HCT116 (cell line): ENCODE data around the gene APBB2. TPM values are rescaled to one million over a fixed set of nuclear protein-coding genes. Genes with fewer than 3 reads are reported as not detected.

Experiments
- ATAC-seq: fragments of 200-7000 bp; cut with Tn5 transposase; 2 replicates; pipeline ENCODE4 v1.9.1; 2020; ENCODE audit warnings: mild to moderate bottlenecking, moderate library complexity
- BruUV-seq: library from RNA; stranded (reverse); fragments of 400-500 nt; replicated peaks from 2 replicates; lab custom pipeline; 2021; lab: Mats Ljungman, UMichigan
- CTCF ChIA-PET: fragments of 300-600 bp; sonication (Branson Sonifier 250); formaldehyde crosslinking; loops from one replicate; lab custom pipeline; 2021; ENCODE audit warnings: antibody characterized with exemption; lab: Charles Lee
- POLR2A ChIA-PET: fragments of 300-600, 350-600 bp; sonication (Branson Sonifier 250); formaldehyde crosslinking; loops from one replicate; lab custom pipeline; 2021; ENCODE audit warnings: antibody characterized with exemption; lab: Charles Lee
- RAD21 ChIA-PET, 2 experiments: fragments of 300-600 bp; sonication (Branson Sonifier 250); formaldehyde crosslinking; loops; one replicate each; lab custom pipeline; 2023; ENCODE audit warnings: low total read pairs in 2 of 2; ENCODE audit not compliant: uncharacterized antibody in 2 of 2, unreplicated experiment in 2 of 2, low non-redundant PET in 1 of 2; lab: Charles Lee
- DNase-seq: peaks from one replicate; pipeline ENCODE4 v3.0.0-alpha.2; 2010; ENCODE audit warnings: low read depth, low spot score
- H2AFZ ChIP-seq: fragments of 200-600 bp; shearing (Covaris generic), sonication (generic); 2 replicates; pipeline ENCODE4 v1.6.1; 2017; ENCODE audit warnings: low read depth, mixed run types, mixed read lengths, antibody characterized with exemption, low read length; ENCODE audit not compliant: poor library complexity, severe bottlenecking
- H3K27ac ChIP-seq: 2 replicates; pipeline ENCODE4 v1.5.1; 2012; ENCODE audit warnings: low read depth, low read length
- H3K27me3 ChIP-seq: fragments of 200-600 bp; sonication (generic); 2 replicates; pipeline ENCODE4 v1.6.1; 2016; ENCODE audit warnings: mixed run types, low read length, mixed read lengths; ENCODE audit not compliant: insufficient read depth
- H3K36me3 ChIP-seq, 2 experiments: fragments of 200-500 bp in 1 of 2; fragments of 200-600 bp in 1 of 2; sonication (Bioruptor generic) in 1 of 2; sonication (generic) in 1 of 2; 2 replicates each; pipeline versions ENCODE4 v1.5.1 to v1.6.1; 2014 to 2016; ENCODE audit warnings: low read length in 2 of 2, inconsistent platforms in 1 of 2, mixed read lengths in 1 of 2, mixed run types in 1 of 2; ENCODE audit not compliant: insufficient read depth in 2 of 2, control insufficient read depth in 1 of 2
- H3K4me1 ChIP-seq, 2 experiments: fragments of 200-600 bp in 1 of 2; sonication (generic) in 1 of 2; 2 replicates each; pipeline versions ENCODE4 v1.5.1 to v1.6.1; 2012 to 2017; ENCODE audit warnings: low read length in 2 of 2, inconsistent platforms in 1 of 2, mild to moderate bottlenecking in 1 of 2, mixed read lengths in 1 of 2, mixed run types in 1 of 2, moderate library complexity in 1 of 2; ENCODE audit not compliant: insufficient read depth in 2 of 2, control insufficient read depth in 1 of 2
- H3K4me2 ChIP-seq: fragments of 200-600 bp; sonication (generic); 2 replicates; pipeline ENCODE4 v1.6.1; 2017; ENCODE audit warnings: mixed run types, low read length, mixed read lengths
- H3K4me3 ChIP-seq, 2 experiments: fragments of 200-600 bp in 1 of 2; sonication (generic) in 1 of 2; replicated peaks in 1 of 2; 2 replicates each; pipeline ENCODE4 v1.5.1; 2011 to 2016; ENCODE audit warnings: low read length in 2 of 2, control low read depth in 1 of 2, low read depth in 1 of 2, mild to moderate bottlenecking in 1 of 2, mixed read lengths in 1 of 2, mixed run types in 1 of 2
- H3K79me2 ChIP-seq: fragments of 200-600 bp; sonication (generic); 2 replicates; pipeline ENCODE4 v1.6.1; 2017; ENCODE audit warnings: mild to moderate bottlenecking, mixed run types, low read length, moderate library complexity, mixed read lengths; ENCODE audit not compliant: insufficient read depth
- H3K9ac ChIP-seq: fragments of 200-600 bp; sonication (generic); 2 replicates; pipeline ENCODE4 v1.6.1; 2016; ENCODE audit warnings: low read length, mixed read lengths
- H3K9me2 ChIP-seq: fragments of 200-600 bp; sonication (generic), shearing (Covaris generic); 2 replicates; pipeline ENCODE4 v1.6.1; 2017; ENCODE audit warnings: mixed run types, mild to moderate bottlenecking, moderate library complexity; ENCODE audit not compliant: insufficient read depth
- H3K9me3 ChIP-seq, 2 experiments: fragments of 200-500 bp in 1 of 2; fragments of 200-600 bp in 1 of 2; sonication (Bioruptor generic) in 1 of 2; sonication (generic) in 1 of 2; 2 replicates each; pipeline ENCODE4 v1.6.1; 2014 to 2017; ENCODE audit warnings: low read length in 2 of 2, mixed read lengths in 2 of 2, inconsistent platforms in 1 of 2, low read depth in 1 of 2, mild to moderate bottlenecking in 1 of 2, mixed run types in 1 of 2, moderate library complexity in 1 of 2; ENCODE audit not compliant: control insufficient read depth in 1 of 2, insufficient read depth in 1 of 2
- H4K20me1 ChIP-seq: fragments of 200-600 bp; sonication (generic), shearing (Covaris generic); 2 replicates; pipeline ENCODE4 v1.6.1; 2017; ENCODE audit warnings: mixed run types, mild to moderate bottlenecking, moderate library complexity; ENCODE audit not compliant: insufficient read depth
- CBX3 ChIP-seq: IDR thresholded peaks from 2 replicates; pipeline ENCODE4 v1.6.1; 2012; ENCODE audit warnings: low read depth
- CEBPB ChIP-seq: IDR thresholded peaks from 2 replicates; pipeline ENCODE4 v1.6.1; 2012; ENCODE audit warnings: low read depth
- EGR1 ChIP-seq: IDR thresholded peaks from 2 replicates; pipeline ENCODE4 v1.6.1; 2012; ENCODE audit warnings: low read depth
- EZH2 ChIP-seq: fragments of 200-600 bp; sonication (generic); IDR thresholded peaks from 2 replicates; pipeline ENCODE4 v1.6.1; 2017; ENCODE audit warnings: antibody characterized with exemption, mixed run types
- EZH2phosphoT487 ChIP-seq: fragments of 200-600 bp; IDR thresholded peaks from 2 replicates; pipeline ENCODE4 v1.6.1; 2018; ENCODE audit warnings: antibody characterized with exemption, borderline replicate concordance
- FOSL1 ChIP-seq: IDR thresholded peaks from 2 replicates; pipeline ENCODE4 v1.6.1; 2012; ENCODE audit warnings: low read depth
- JUND ChIP-seq: IDR thresholded peaks from 2 replicates; pipeline ENCODE4 v1.6.1; 2012
- POLR2A ChIP-seq: IDR thresholded peaks from 2 replicates; pipeline ENCODE4 v1.7.0; 2011; ENCODE audit warnings: borderline replicate concordance; ENCODE audit not compliant: insufficient read depth, insufficient read length; ENCODE audit errors: extremely low read depth
- POLR2AphosphoS5 ChIP-seq: IDR thresholded peaks from 2 replicates; pipeline ENCODE4 v1.6.1; 2011; ENCODE audit warnings: mild to moderate bottlenecking, low read depth, low read length, moderate library complexity
- SP1 ChIP-seq: IDR thresholded peaks from 2 replicates; pipeline ENCODE4 v1.6.1; 2012; ENCODE audit warnings: low read depth
- SRF ChIP-seq: IDR thresholded peaks from 2 replicates; pipeline ENCODE4 v1.6.1; 2012; ENCODE audit warnings: low read depth
- YY1 ChIP-seq: IDR thresholded peaks from 2 replicates; pipeline ENCODE4 v1.6.1; 2011; ENCODE audit warnings: low read length, low read depth, moderate library complexity, mild to moderate bottlenecking; ENCODE audit not compliant: insufficient replicate concordance; ENCODE audit errors: extremely low read depth
- ZFX ChIP-seq: fragments of 450-650 bp; IDR thresholded peaks from 2 replicates; pipeline ENCODE4 v1.6.1; 2017
- intact Hi-C: fragments of 100-400 bp; cut with micrococcal nuclease; formaldehyde crosslinking; loops from 2 replicates; pipeline ENCODE4 v1.10.0; 2022
- total RNA-seq: library from RNA; stranded (reverse); gene quantifications from one replicate; pipeline ENCODE4 v1.2.1, GENCODE V29; 2021; ENCODE audit not compliant: unreplicated experiment
- TF ChIP-seq, protein P1 (sequence below), 3 experiments: fragments of 200-600 bp in 1 of 3; sonication (generic) in 1 of 3; IDR thresholded peaks in 2 of 3; conservative IDR thresholded peaks in 1 of 3; 2 replicates each; pipeline ENCODE4 v1.5.1; 2012 to 2017; ENCODE audit warnings: low read depth in 2 of 3, low read length in 2 of 3, antibody characterized with exemption in 1 of 3, borderline replicate concordance in 1 of 3, control low read depth in 1 of 3, mild to moderate bottlenecking in 1 of 3, mixed read lengths in 1 of 3, mixed run types in 1 of 3, moderate library complexity in 1 of 3; ENCODE audit not compliant: insufficient read depth in 1 of 3

APBB2 gene
- total RNA-seq, 1 experiment from 2014 or later = 72.5 TPM

DNA sequence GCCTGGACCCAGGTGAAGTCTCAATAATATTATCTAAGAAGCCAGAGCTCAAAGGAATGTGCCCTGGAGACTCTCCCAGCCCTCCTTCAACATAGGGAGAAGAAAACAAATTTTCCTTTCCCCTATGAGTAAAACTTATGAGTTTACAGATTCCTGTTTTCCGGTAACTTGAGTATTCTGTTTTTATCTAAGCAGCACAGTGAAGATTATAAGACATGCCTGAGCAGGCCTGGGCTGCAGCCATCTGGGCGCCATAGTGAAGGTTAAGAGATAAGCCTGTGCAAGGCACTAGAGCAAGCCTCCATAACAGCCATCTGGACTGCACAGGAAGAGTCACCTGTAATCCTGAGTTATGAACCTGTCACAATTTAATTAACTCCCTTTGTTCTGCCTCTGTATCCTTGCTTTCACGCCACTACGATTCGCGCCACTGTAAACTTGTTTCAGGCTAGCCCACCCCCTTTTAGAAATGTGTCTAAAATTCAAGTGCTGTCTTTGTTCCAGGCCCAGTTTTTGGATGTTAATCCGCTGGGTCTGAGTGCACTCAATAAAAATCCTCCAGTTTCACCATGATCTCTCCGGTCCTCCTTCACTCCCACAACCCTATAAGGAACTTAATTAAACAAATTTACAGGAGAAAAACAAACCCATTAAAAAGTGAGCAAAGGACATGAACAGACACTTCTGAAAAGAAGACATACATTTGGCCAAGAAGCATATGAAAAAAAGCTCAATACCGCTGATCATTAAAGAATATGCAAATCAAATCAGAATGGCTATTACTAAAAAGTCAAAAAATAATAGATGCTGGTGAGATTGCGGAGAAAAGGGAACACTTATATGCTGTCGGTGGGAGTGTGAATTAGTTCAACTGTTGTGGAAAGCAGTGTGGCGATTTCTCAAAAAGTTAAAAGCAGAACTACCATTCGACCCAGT is 189.5 kb downstream of the APBB2 start:
- ChIA-PET RAD21 (no interaction called here), POLR2A (no interaction called here)
- no peak overlapping the region for H3K4me2 ChIP-seq
- no TSS peak for BruUV-seq
- no peaks in the 10 kb centered on the region for H3K9me2 ChIP-seq
- no peaks in the 10 kb centered on the region for H4K20me1 ChIP-seq
- no peaks in the 10 kb centered on the region for H3K4me1 ChIP-seq
- no peak overlapping the region for H3K27ac ChIP-seq
- H3K79me2 ChIP-seq = peaks cover 29% of the 10 kb centered on the region; the same call in 1 of the 2 replicates
- H3K9ac ChIP-seq = no peak overlapping the region
- TF ChIP-seq CBX3 (peak; percentile 97), SP1 (no peak), YY1 (peak; percentile 26)
- TF ChIP-seq, all 23 proteins: peak for 2
- peaks cover 0 to 29% of the 10 kb centered on the region in 2 experiments; a peak in 1 of 4 replicates for H3K36me3 ChIP-seq
- intact Hi-C loops = no loop called here
- DNase-seq (peak; percentile 51), ATAC-seq (no peak)
- CTCF ChIA-PET = interaction anchor here (0.7 kb wide), 1 partner anchor 39 kb away, joined by 4 read pairs; no protein-coding TSS in a partner anchor
- H3K27me3 ChIP-seq = no peaks in the 10 kb centered on the region
- peaks cover 24 to 28% of the 10 kb centered on the region in 2 experiments; a peak in 3 of 4 replicates for H3K9me3 ChIP-seq
- no peak overlapping the region for H2AFZ ChIP-seq
- no peak overlapping the region for H3K4me3 ChIP-seq

DNA sequence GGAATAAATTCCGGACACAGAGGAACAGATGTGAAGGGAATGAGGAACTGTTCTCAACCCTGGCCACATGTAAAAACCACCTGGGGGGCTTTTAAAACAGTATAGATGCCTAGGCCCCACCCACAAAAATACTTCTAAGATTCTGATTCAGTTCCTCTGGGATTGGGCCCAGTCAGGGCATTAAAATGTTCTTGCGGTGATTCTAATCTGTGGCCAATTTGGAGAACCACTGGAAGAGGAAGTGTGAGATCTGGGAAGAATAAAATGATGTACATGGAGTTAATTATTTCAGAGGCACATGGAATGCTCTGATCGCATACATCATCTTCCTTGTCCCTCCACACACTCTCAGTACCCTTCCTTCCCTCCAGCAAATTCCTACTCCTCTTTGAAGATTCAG is 192.2 kb downstream of the APBB2 start:
- CTCF ChIA-PET = no interaction called here

More for the DNA sequence above, 192.2 kb downstream of the APBB2 start:
- BruUV-seq = no TSS peak
- Histone ChIP-seq H2AFZ (no peak overlapping the region), H3K9ac (no peak overlapping the region), H3K27me3 (no peaks in the 10 kb centered on the region), H4K20me1 (no peaks in the 10 kb centered on the region), H3K9me3 (peaks cover 15 to 28% of the 10 kb centered on the region in 2 experiments; a peak in 3 of 4 replicates), H3K4me3 (no peak overlapping the region), H3K4me2 (no peak overlapping the region), H3K27ac (no peak overlapping the region), H3K79me2 (peaks cover 29% of the 10 kb centered on the region; the same call in 1 of the 2 replicates), H3K9me2 (no peaks in the 10 kb centered on the region), H3K4me1 (no peaks in the 10 kb centered on the region), H3K36me3 (0 out of 4 replicates have a peak, but pooled peaks cover 0 to 9% of the 10 kb centered on the region in 2 experiments)
- TF ChIP-seq ZFX (no peak), POLR2A (no peak), CEBPB (no peak), FOSL1 (no peak), JUND (no peak), EZH2 (no peak), POLR2AphosphoS5 (no peak), EZH2phosphoT487 (no peak), SP1 (no peak), CBX3 (no peak), SRF (no peak), EGR1 (no peak)
- TF ChIP-seq, protein P1, sequence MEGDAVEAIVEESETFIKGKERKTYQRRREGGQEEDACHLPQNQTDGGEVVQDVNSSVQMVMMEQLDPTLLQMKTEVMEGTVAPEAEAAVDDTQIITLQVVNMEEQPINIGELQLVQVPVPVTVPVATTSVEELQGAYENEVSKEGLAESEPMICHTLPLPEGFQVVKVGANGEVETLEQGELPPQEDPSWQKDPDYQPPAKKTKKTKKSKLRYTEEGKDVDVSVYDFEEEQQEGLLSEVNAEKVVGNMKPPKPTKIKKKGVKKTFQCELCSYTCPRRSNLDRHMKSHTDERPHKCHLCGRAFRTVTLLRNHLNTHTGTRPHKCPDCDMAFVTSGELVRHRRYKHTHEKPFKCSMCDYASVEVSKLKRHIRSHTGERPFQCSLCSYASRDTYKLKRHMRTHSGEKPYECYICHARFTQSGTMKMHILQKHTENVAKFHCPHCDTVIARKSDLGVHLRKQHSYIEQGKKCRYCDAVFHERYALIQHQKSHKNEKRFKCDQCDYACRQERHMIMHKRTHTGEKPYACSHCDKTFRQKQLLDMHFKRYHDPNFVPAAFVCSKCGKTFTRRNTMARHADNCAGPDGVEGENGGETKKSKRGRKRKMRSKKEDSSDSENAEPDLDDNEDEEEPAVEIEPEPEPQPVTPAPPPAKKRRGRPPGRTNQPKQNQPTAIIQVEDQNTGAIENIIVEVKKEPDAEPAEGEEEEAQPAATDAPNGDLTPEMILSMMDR (IDR thresholded peaks at IDR 0.05 in 2 of 3, conservative IDR thresholded peaks at IDR 0.05 in 1 of 3; ENCODE audit: borderline replicate concordance in 1 of 3, insufficient read depth in 1 of 3, low read depth in 2 of 3, low read length in 2 of 3) = no peak
- ChIA-PET POLR2A (no interaction called here), RAD21 (no interaction called here)
- no peak for DNase-seq
- ATAC-seq = no peak
- intact Hi-C loops = no loop called here
